NCI-H2029 (cell line): ENCODE results near the gene FOCAD.
"Not testable (repeated sequence)": the region's sequence is repeated elsewhere in the genome, so short reads cannot be mapped to it uniquely, and the experiment has no call there.

ENCODE experiments used
- DNase-seq: peaks from one replicate; lab custom pipeline; 2025; lab: John Stamatoyannopoulos, UW

Gene FOCAD

DNA sequence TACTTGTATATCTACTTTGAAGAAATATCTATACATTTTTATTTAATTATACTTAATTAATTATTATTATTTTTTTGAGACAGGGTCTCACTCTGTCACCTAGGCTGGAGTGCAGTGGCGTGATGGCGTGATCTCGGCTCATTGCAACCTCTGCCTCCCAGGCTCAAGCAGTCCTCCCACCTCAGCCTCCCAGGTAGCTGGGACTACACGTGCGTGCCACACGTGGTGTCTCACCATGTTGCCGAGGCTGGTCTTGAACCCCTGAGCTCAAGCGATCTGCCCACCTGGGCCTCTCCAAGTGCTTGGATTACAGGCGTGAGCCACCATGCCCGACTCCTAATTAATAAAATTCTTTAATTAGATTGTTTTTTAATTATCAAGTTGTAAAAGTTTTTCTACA lies 10.5 kb upstream of the FOCAD start:
- not testable (repeated sequence) for DNase-seq

DNA sequence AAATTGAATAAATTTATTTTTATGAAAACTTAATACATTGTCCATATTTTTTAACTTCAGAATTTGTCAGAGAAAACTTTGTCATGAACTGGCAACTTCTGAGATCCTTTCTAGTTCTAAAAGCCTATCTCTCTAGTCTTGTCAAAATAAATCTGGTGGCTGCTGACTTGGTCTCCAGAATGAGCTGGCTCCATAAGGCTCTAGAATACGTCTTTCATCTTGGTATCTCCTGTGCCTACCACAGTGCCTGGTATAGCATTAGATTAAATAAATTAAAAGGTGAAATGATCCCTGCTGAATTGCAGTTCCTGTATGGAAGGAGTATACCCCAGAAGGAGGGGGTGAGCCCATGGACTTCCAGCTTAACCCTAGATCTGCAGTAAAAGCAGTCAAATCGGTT lies 2.6 kb upstream of the FOCAD start:
- DNase-seq = no peak

DNA sequence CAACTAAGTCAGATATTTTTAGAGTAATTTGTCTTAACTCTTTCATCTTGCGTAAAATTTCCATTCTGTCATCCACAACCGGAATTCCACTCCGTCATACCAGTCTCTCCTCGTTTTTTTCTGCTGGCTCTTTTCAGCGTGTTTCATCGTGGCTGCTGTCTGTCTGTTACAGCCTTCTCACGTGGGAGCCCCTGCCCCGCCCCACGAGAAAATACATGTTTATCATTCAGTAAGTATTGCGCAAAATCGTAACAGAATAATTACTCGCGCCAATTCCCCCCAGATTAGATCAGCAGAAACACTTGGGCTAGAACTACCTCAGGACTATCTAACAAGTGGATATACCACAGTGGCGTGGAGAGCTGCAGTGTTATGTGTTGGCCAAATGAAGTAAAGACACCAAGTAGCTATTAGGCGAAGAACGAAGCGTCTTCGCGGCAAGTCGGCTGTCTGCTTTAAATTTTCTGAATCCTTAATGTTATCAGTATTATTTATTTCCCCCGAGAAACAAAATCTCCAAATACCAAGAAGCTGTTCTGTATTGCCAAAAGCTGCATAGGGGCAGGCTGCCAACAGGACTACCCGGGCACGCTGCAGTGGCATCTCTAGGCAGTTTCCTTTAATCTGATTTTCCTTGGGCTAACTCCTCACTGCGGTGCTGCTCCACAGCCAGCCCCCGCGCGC lies 566 bp upstream of the FOCAD start:
- no peak for DNase-seq

DNA sequence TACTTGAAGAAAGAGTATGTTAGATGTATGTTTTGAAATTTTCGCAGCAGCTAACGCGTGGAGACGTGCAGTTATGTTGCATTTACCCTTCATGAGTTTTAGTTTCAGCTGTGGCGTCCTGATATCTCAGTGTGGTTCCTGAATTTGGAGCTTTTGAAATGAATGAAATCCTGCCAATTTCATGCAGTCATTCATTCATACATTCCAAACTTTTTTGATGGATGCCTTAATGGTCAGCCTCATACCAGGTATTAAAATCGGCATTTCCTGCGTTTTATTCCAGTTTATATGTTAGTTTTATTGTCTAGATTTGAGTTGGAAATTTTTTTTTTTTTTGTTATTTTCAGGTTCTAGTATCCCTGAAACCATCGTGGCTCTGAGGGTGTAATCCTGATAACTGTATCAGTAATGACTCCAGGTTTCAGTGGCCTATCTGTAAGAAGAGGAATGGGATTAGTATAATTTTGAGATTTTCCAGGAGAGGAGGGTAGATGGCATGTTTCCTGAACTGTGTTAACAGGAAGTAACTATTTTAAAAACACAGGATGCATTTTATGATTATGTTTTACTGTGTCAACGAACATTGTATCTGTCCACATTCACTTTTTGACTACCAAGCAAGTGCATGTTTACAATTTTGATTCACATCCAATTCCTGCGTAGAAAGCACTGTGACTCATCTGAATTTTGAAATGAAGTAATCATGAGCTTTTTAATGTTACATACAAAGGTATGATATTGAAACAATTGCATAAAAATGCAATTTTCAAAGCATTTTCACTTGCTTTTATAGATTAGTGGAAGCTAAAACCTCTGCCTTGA lies 1.0 kb downstream of the FOCAD start:
- DNase-seq = no peak

DNA sequence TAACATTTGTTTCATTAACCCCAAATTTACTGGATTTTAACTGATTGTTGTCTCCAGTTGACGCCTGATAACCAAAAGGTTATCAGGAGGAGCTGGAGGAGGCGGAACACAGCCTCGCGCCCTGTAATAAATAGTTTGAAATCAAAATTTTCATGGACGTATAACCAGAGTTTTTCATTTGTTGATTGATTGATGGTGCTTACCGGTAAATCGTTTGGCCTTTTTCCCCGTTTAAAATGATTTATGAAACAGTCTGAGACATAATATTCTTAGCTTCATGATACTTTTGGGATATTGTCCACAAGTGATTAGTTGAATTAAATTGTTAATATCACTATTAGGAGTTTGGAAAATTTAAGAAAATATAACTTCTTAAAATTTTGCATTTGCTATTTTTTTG lies 1.7 kb downstream of the FOCAD start:
- no peak for DNase-seq

DNA sequence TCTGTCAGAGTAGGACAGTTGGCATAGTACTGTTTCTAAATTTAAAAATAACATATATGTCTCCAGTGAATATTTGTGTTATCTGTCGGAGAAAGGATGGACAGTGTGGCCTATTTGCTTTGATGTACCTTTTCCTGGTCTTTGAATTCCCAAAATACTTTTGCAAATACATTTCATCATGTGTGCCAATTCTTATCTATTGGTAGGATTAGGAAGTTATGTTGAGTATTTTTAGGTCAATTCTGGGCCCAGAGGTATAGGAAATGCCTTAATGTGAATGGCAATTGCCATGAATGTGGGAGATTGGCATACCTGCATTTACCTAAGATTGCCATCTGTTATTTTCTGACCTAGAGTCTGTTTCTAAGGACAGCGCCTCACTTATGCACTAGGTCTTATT lies 5.8 kb downstream of the FOCAD start:
- no peak for DNase-seq

DNA sequence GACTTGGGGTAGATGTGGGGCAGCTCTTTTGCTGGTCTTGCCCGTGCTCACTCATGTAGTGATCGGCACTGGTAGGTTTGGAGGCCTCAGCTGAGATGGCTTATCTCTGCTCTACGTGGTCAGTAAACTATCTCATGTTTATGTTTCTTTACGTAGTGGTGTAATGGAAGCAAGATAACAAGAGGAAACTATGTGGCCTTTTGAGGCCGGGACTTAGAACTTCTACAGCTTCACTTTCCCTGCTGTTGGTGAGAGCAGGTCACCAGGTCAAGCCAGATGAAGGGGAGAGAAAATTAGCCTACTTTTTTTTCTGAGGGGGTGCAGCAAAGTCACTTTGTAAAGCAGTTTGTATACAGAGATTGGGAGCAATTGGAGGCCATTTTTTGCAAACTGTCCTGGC lies 8.5 kb downstream of the FOCAD start:
- DNase-seq = no peak

DNA sequence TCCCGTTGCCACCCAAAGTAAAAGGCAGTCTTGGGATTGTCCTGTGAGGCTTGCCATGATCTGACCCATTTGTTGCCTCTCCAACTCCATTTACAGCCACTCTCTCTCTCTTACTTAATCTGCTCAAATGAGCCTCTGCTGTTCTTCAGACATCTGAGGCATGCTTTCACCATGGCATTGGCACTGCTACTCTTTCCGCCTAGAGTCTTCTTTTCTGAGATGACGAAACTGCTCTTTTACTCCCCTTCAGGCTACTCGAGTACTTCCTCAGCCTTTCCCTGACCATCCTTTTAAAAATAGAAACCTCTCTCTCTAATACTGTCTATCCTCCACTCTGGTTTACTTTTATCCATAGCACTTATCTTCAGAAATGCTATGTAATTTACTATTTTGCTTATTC lies 9.0 kb downstream of the FOCAD start:
- no peak for DNase-seq

DNA sequence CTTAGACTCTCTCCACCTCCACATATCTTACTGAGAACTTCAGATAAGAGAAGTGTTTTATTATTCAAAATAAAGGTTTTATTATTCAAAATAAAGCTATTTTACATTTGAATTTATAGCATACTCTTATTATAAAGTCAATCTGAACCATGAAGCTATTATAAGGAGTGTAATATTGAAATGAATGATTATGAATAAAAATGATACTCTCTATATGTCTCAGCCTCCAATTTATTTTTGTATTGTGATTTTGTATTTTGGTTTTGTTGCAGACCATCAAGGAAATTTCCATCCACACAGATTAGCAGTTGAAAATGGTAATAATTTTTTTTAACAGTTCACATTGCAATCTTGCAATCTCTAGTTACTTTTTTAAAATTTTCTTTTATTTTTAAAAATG lies 10.2 kb downstream of the FOCAD start:
- no peak for DNase-seq

DNA sequence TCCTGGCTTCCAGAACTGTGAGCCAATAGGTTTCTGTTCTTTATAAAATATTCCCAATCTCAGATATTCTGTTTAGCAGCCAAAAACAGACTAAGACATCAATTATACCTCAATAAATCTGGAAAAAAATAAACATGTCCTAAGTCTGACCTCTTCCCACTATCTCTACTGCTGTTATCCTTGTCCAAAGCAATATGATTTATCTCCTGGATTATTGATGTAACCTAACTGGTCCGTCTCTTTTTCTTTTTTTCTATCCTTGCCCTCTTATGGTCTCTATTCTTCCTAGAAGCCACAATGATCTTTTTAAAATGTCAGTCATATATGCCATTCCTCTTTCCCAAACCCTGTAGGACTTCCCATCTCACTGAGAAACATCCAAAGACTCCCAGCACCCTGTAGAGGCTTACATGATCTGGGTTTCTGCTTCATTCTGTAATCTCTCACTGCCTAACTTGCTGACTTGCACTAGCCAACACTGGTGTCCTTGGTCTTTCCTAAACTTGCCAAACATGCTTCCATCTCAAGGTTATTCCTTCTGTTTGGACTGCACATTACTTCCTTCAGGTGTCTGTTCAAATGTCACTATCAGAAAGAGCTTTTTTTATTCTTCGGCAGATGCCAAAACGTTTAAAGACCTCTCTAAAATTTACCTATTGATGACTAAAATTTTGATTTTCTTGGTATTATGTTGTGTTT lies 13.1 kb downstream of the FOCAD start:
- DNase-seq = no peak

DNA sequence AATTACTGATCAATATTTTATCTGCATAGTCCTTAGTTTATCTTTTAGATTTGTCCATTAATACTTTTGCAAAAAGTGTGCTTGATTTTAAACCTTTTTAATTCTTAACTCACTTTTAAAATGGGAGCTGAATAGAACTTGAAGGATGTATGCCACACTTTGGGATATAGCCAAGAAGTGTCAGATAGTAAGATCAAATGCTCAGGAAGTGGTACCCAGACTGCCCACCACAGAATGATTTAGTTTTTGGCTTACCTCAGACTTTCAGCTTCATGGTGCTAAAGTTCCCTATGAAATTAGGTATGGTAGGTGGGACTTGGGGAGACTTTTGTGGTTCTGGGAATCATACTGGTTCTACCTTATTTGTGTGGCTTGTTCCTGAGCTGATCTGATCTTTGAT lies 14.7 kb downstream of the FOCAD start:
- no peak for DNase-seq

DNA sequence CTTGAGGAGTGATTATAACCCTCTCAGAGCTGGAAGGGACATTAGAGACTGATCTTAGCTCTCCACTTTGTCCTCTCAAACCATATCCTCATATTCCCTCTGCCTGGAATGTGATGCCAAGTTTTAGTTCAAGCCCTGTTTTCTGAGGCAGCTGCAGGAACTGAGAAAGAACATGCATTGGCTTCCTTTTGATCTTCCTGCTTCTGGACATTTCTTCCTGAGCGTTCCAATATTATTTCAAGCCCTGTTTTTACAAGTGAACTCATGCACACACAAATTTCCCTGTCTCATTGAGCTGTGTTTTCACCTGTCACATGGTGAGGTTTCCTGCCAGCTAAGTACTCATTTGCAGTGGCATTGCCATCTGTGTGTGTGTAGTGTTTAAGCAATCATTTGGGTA lies 17.0 kb downstream of the FOCAD start:
- DNase-seq = peak; percentile 6

DNA sequence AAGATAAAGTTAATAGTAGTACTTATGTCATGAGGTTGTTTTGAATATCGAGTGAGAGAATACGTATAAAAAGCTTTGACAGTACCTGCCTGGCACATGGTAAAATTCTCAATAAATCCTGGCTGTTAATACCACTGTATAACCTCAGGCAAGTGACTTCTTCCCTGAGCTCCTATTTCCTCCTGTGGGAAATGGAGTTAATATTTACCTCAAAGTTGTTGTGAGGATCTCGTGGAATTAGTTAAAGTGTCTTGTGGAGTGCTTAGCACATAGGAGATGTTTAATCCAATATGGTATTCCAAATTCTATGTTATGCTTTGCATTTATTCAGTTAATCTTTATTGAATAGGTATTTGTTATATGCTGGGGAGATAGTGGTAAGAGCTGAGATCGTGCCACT lies 18.5 kb downstream of the FOCAD start:
- DNase-seq = no peak

DNA sequence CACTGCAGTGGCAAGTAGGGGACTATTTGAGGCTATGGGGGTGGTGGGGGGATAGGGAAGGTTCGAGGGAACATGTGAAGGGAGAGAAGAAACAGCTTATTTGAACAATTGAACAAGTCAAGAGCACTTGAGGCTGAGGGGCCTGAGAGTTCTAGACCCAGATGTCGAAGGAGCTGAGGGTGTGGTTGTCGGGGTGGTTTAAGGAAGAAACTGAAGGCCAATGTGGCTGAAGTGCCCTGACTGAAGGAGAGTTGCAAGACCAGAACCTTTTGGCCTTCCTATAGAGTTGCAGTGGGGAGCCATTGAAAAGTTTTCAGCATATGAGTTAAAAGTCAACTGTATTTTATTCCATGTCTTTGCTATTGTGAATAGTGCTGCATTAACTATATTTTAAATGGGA lies 19.1 kb downstream of the FOCAD start:
- DNase-seq = no peak

DNA sequence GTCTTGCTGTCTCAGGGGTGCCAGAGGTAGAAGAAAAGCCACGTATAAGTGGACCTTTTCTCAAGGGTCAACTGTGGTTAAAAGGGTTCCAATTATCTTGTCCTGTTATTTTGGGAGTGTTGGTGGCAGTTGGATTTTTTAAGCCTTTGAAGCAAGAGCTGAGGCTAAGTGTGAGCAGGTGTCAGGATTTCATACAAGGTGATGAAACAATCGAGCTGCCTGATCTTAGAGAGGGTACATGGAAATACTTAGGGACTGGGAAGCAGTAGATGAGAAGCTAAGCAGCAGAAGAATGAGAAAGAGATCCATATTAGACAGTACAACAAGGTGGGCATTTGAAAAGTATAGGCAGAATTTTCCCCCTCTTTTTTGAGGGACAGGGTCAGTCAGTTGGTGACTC lies 23.6 kb downstream of the FOCAD start:
- DNase-seq = no peak

DNA sequence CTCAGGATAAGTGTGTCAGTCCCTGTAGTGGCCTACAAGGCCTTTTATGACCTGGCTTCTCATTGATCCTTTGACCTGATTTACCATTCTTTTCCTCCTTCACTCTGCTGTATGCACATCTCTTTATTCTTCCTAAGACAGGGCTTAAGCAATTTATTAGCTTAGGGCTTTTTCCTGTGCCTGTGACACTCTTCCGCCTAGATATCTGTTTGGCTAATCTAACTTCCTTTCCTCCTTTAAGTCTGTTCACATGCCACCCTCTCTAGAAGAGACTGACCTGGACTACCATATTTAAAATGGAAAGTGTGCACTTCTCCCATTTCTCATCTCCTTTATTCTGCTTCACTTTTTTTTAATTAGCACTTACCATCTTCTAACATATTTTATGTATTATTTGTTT lies 29.1 kb downstream of the FOCAD start:
- DNase-seq = no peak

DNA sequence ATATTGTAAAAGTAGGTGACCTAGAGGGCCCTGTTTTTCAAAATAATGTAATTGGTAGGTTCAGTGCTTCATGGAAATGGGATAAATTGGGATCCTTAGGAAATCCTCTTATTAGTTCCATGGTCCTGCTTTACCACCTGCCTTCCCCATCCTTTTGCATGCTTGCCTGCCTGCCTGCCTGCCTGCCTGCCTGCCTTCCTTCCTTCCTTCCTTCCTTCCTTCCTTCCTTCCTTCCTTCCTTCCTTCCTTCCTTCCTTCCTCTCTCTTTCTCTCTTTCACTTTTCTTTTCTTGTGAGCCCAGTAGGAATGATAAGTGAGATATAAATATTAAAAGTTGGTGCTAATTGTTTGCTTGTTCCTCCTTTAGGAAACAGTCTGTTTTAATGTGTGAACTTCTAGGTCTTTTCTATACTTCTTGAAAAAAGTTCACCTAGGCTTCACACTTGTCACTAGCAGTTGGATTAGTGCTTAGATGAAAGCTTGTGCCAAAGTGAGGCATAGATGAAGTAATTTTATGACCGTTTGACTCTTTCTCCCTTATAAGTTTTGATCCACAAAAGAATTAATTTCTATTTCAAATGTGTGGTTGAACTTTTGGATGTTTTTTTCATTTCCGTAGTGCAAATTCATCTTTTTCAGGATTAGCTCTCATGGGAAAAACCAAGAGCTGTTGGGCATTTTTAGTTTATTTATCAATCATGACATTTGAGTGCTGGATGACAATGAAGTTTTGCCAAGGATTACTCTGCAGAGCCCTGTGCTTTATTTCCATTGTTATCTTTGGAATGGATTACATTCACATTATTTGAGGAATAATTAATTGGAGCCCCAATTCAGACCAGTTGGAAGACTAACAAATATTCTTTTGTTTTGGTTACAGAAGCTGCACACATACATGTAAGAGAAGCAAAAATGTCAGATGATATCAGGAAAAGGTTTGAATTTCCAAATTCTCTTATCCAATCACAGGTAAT lies 30.7 kb downstream of the FOCAD start:
- DNase-seq = no peak

DNA sequence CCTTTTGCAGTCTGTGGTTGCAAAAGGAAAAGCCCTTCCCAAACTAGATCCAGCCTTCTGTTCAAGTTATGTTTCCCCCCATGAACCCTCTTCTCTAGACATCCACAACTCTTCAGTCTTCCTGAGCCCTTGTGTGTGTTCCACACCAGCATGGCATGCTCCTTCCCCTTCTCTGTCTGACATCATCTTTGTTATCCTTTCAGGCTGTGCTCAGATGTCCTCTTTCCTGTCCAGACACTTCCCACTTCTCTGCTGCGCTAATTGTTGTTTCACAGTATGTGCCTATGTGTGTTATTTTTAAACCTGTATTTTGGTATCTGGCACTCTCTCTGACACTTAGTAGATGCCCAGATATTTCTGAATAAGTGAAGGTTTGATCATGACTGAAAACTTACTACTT lies 38.2 kb downstream of the FOCAD start:
- no peak for DNase-seq

DNA sequence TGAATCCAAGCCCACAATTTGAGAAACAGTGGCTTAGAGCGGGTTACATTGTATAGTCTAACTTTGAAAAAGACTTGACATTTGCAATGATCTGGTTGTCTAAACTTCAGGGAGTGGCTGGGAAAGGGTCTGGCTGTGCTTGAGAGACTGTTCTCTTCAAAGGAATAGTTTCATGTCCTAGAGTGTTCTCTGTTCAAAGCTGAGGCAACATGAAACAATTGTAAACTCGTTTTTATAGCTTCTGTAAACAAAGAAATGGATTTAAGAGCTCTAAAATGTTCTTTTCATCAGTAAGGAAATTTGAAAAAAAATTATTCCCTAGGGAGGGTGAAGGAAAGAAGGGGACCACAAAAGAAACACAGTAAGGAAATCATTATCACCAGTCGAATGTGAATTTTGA lies 41.6 kb downstream of the FOCAD start:
- DNase-seq = no peak

DNA sequence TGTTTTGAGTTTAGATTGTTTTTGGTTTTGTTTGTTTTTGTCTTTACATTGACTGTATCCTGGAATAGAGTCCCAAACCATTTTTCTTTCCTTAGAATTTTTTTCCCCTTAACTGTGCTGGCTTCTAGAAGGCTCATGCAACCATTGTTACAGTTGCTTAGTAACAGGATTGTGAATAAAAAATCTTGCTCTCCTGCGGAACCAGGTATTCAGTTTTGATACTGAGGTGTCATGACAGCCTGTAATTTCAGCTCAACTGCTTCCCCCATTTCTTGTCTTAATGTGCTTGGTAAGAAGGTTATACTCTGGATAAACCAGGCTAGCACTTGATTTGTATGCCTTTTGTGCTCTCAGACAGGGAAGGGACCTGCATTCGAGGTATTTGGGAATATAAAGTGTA lies 42.1 kb downstream of the FOCAD start:
- DNase-seq = no peak

DNA sequence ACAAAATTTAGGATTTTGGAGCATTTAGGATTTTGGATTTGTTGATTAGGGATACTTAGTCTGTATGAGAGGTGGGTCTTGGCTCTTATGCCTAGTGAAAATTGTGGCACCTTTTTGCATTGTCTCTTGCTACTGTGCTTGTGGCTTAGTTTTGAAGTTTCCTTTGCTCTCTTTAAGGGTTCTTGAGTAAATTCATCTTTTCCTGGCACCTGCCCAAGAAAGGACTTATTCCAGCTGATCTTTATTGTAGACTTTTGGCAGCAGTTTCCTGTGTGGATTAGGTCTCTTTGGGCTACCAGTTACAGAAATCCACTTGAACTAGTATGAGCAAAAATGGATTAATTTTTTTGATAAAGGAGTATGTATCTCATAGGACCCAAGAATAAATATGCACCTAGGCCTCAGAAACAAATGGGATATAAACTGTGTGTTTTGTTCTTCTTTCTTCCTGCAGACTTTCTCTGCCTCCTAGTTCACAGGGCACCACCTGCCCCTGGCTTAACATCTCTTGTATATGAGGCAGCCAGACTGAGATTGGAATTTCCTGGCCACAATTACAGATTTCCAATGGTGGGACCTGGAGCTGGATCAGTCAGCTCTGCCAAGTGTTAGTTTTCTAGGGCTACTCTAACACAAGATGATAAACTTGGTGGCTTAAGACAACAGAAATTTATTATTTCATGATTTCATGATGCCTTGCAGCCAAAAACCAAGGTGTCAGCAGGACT lies 44.6 kb downstream of the FOCAD start:
- no peak for DNase-seq
